Measurements from ENCODE around the gene MREG.
"Not testable (repeated sequence)": the region's sequence is repeated elsewhere in the genome, so short reads cannot be mapped to it uniquely, and the experiment has no call there.

MREG gene

DNA sequence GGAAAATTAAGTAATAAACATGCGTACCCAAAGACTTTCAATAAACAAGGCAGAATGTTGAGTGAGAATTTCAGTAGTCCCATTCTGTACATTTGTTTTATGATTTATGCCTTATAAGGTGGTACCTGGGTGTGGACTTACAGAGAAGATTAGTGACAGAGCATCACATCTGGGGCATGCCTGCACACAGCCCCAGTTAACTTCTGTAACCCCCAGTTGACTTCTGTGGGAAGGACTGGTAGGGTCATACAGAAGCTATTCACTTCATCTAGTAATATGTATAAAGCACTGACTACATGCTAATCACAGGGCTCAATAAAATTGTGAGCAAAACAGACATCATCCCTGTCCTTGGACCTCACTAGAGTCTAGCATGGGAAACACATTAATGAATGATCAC lies 16.1 kb downstream of the MREG start:
- no peak for DNase-seq (ENCODE audit: low read depth)
- TF ChIP-seq, protein P1, sequence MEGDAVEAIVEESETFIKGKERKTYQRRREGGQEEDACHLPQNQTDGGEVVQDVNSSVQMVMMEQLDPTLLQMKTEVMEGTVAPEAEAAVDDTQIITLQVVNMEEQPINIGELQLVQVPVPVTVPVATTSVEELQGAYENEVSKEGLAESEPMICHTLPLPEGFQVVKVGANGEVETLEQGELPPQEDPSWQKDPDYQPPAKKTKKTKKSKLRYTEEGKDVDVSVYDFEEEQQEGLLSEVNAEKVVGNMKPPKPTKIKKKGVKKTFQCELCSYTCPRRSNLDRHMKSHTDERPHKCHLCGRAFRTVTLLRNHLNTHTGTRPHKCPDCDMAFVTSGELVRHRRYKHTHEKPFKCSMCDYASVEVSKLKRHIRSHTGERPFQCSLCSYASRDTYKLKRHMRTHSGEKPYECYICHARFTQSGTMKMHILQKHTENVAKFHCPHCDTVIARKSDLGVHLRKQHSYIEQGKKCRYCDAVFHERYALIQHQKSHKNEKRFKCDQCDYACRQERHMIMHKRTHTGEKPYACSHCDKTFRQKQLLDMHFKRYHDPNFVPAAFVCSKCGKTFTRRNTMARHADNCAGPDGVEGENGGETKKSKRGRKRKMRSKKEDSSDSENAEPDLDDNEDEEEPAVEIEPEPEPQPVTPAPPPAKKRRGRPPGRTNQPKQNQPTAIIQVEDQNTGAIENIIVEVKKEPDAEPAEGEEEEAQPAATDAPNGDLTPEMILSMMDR (conservative IDR thresholded peaks at IDR 0.05; ENCODE audit: low read depth, low read length) = no peak
- H3K4me3 ChIP-seq (ENCODE audit: low read length) = no peak overlapping the region

DNA sequence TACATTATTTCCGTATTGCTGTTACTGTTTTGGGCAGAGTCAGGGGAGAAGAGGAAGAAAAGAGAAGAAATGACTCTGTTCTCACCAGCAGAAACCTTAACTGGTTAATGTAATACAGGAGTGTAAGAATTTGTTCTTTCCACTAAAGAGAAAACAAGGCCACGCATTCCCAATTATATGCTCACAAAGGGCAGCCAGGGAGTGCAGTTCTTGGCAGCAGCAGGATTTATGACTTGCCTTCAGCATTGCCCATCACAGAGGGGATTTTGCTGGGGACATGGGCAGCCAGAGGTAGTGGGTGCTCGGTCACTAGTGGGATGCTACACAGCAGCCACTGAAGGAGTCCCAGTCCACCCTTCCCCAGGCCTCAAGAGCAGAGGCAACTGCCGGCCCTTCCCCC lies 18.4 kb downstream of the MREG start:
- no peak for DNase-seq (ENCODE audit: low read depth)
- H3K4me3 ChIP-seq (ENCODE audit: low read length) = no peak overlapping the region
- TF ChIP-seq, protein P1 (conservative IDR thresholded peaks at IDR 0.05; ENCODE audit: low read depth, low read length) = no peak

DNA sequence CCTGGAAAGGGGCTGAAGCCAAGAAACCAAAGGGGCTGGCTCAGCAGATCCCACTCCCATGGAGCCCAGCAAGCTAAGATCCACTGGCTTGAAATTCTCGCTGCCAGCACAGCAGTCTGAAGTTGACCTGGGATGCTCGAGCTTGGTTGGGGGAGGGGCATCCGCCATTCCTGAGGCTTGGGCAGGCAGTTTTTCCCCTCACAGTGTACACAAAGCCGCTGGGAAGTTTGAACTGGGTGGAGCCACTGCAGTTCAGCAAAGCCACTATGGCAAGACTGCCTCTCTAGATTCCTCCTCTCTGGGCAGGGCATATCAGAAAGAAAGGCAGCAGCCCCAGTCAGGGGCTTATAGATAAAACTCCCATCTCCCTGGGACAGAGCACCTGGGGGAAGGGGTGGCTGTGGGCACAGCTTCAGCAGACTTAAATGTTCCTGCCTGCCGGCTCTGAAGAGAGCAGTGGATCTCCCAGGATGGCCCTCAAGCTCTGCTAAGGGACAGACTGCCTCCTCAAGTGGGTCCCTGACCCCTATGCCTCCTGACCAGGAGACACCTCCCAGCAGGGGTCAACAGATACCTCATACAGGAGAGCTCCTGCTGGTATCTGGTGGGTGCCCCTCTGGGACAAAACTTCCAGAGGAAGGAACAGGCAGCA lies 24.7 kb downstream of the MREG start:
- DNase-seq (ENCODE audit: low read depth); H3K4me3 ChIP-seq (ENCODE audit: low read length): not testable (repeated sequence)

DNA sequence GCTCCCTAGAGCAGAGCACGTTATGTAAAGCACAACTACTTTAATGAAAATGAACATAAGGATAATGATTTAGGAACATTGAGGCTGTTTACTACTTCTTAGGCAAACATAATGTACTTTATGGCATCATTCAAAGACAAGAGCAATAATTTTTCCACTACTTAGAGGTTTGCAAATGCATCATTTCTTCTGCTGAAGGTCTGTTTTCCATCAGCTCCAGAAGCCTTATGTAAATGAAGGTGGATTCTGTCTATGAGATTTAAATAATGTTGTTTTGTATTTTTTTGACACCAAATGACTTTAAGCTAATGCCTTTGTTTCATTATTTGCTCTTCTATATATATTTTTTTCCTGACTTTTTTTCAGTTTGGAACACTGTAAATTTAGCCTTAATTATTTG lies 28.1 kb downstream of the MREG start:
- no peak for DNase-seq (ENCODE audit: low read depth)
- H3K4me3 ChIP-seq (ENCODE audit: low read length) = no peak overlapping the region
- TF ChIP-seq, protein P1 (conservative IDR thresholded peaks at IDR 0.05; ENCODE audit: low read depth, low read length) = no peak

DNA sequence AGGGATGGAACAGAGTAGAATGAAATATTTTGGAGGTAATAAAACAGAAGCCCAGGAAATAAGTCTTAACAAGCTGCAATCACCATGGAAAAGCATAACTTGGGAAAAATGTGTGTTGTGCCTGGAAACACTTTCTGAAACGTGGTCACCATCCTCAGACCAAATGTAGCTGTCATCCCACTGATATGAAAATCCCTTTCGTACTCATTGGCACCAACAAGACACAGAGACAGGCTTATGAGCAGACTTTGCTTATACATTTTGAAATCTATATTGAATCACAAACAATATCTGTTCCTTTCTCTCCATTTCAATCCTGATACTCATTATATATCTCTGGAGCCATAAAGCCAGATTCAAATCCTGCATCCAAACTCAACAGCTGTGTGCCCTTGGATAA lies 28.7 kb downstream of the MREG start:
- TF ChIP-seq, protein P1 (conservative IDR thresholded peaks at IDR 0.05; ENCODE audit: low read depth, low read length) = no peak
- no peak overlapping the region for H3K4me3 ChIP-seq (ENCODE audit: low read length)
- DNase-seq (ENCODE audit: low read depth) = no peak

DNA sequence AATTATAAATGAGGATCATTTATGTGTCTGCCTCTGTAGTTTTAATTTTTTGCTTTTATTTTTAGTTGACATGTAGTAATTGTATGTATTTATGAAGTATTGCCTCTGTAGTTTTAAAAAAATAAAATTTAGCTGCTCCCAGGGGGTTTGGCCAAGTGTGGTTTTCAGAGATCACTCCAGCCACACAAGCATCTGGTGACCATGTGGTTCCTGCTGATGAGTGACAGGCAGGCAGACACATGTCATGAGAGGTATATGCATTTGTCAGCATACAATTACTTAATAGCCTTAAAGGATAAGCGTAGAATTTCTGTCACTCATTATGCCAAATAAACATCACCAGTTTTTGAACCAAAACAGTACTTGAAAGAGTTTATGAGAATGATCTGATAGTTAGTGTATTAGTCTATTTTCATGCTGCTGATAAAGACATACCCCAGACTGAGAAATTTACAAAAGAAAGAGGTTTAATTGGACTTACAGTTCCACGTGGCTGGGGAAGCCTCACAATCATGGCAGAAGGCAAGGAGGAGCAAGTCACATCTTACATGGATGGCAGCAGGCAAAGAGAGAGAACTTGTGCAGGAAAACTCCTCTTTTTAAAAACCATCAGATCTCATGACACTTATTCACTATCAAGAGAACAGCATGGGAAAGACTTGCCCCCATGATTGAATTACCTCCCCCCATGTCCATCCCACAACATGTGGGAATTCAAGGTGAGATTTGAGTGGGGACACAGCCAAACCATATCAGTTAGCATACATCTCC lies 29.6 kb downstream of the MREG start:
- TF ChIP-seq, protein P1 (conservative IDR thresholded peaks at IDR 0.05; ENCODE audit: low read depth, low read length) = no peak
- no peak for DNase-seq (ENCODE audit: low read depth)

DNA sequence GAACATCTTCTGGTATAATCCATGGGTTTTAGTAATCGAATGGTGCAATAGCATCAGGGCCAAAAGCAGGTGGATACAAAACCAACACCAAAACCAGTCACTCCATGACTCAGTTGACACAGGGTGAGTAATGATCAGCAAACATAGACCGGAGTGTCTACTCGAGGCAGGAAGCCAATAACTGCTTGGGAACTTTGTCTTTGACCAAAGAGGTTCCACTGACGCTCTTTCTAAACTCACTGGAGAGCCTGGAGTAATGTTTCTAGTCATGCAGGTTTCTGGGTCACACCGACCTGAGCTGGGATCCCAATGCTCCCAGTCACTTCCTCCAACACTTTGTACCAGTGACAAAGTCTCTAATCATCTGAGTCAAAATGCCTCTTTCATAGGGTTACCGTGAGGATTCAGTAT lies 30.9 kb downstream of the MREG start:
- no peak overlapping the region for H3K4me3 ChIP-seq (ENCODE audit: low read length)
- no peak for DNase-seq (ENCODE audit: low read depth)
- TF ChIP-seq, protein P1 (conservative IDR thresholded peaks at IDR 0.05; ENCODE audit: low read depth, low read length) = no peak

More for the DNA sequence above, 29.6 kb downstream of the MREG start:
- no peak overlapping the region for H3K4me3 ChIP-seq (ENCODE audit: low read length)
